Natural killer cell (primary cell): ENCODE results near the gene CEP57L1. TPM values are rescaled to one million over a fixed set of nuclear protein-coding genes. Genes with fewer than 3 reads are reported as not detected.

Experiments used
- ATAC-seq, 3 donors: fragments of 150-1000 bp in 2 of 3; fragments of 200-7000 bp in 1 of 3; cut with Tn5 transposase; 1 replicate in 1 of 3; 2 replicates in 2 of 3; pipeline ENCODE4 v1.10.0; 2021; ENCODE audit warnings: mild to moderate bottlenecking in 2 of 3, moderate library complexity in 2 of 3
- DNase-seq, 2 donors: peaks; one replicate each; pipeline versions ENCODE4 v3.0.0 to v3.0.0-alpha.2; 2013 to 2021; ENCODE audit warnings: mixed read lengths in 1 of 2
- H3K27ac ChIP-seq: one replicate; pipeline ENCODE4 v1.5.1; 2013; ENCODE audit warnings: mild to moderate bottlenecking, low read length
- H3K27me3 ChIP-seq: one replicate; pipeline ENCODE4 v1.6.1; 2013; ENCODE audit warnings: low read length; ENCODE audit not compliant: control insufficient read depth, insufficient read depth
- H3K36me3 ChIP-seq: one replicate; pipeline ENCODE4 v1.6.1; 2013; ENCODE audit warnings: low read length; ENCODE audit not compliant: control insufficient read depth, insufficient read depth
- H3K4me1 ChIP-seq: one replicate; pipeline ENCODE4 v1.6.1; 2013; ENCODE audit warnings: low read length; ENCODE audit not compliant: control insufficient read depth, insufficient read depth
- H3K4me3 ChIP-seq: one replicate; pipeline ENCODE4 v1.5.1; 2013; ENCODE audit warnings: low read length
- H3K9me3 ChIP-seq: one replicate; pipeline ENCODE4 v1.6.1; 2013; ENCODE audit warnings: low read length; ENCODE audit not compliant: control insufficient read depth, insufficient read depth
- H3K27ac Mint-ChIP-seq, 2 donors: one replicate each; pipeline ENCODE4 v1.8.0; 2022; ENCODE audit warnings: mild to moderate bottlenecking in 2 of 2, mixed read lengths in 2 of 2, moderate library complexity in 1 of 2
- H3K27me3 Mint-ChIP-seq, 2 donors: one replicate each; pipeline ENCODE4 v1.8.0; 2022; ENCODE audit warnings: low read depth in 2 of 2, mixed read lengths in 2 of 2
- H3K36me3 Mint-ChIP-seq: one replicate; pipeline ENCODE4 v1.8.0; 2022; ENCODE audit warnings: mixed read lengths
- H3K4me1 Mint-ChIP-seq, 2 donors: one replicate each; pipeline ENCODE4 v1.8.0; 2022; ENCODE audit warnings: mixed read lengths in 2 of 2
- H3K4me3 Mint-ChIP-seq: one replicate; pipeline ENCODE4 v1.8.0; 2022; ENCODE audit warnings: mild to moderate bottlenecking, moderate library complexity, mixed read lengths
- H3K9me3 Mint-ChIP-seq, 2 donors: one replicate each; pipeline ENCODE4 v1.8.0; 2022; ENCODE audit warnings: mixed read lengths in 2 of 2
- WGBS: methylation state at CpG from one replicate; pipeline ENCODE4 v1.1.7; 2013; ENCODE audit warnings: missing lambda C conversion rate; ENCODE audit not compliant: insufficient coverage; 5-methylcytosine and 5-hydroxymethylcytosine counted together
- intact Hi-C: fragments of 100-400 bp; cut with micrococcal nuclease; formaldehyde crosslinking; loops from one replicate; pipeline ENCODE4 v1.14.2; 2022
- total RNA-seq, 4 donors: library from RNA; stranded (reverse); fragments of 120-200 nt in 1 of 4; gene quantifications; one replicate each; pipeline versions ENCODE4 v1.2.3 to v1.2.4, GENCODE V29; 2013 to 2022
- TF ChIP-seq, protein P1 (sequence below): fragments of 200-600 bp; IDR thresholded peaks from one replicate; pipeline ENCODE4 v1.8.0; 2022; ENCODE audit warnings: antibody characterized with exemption

CEP57L1 gene
- total RNA-seq, 3 donors from 2014 or later (not counting 1 experiment from before 2014, with no cell fraction given), result 8.9 to 12.5 (median 9.2) TPM

DNA sequence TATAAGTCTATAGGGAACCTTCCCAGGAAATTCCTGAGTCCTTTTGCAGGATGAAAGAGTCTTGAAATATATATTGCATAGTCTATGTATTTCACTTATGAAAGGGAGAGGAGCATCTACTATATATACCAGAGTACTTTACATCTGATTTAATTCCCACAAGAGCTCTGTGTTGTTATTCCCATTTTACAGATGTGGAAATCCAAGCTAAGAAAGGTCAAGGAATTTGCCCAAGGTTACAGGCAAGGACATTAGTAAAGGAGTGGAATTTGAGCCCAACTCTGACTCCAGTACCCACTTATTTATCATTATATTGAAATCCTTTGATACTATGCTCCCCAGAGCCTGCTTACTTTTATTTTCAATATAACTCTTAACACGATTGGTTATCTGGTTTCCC is 3.2 kb upstream of the CEP57L1 start:
- H3K4me3 ChIP-seq, result no peak overlapping the region
- DNase-seq (no peak), ATAC-seq (no peak)
- intact Hi-C loops, result loop anchor here (10.0 kb wide), 3 partner anchors 353 to 1267 kb away; partner anchors contain the start of genes PPIL6, SCML4, SMPD2 and SNX3
- Mint-ChIP-seq H3K4me3 (peak overlapping the region; percentile 90), H3K27ac (peak overlapping the region; percentile 98 to 99), H3K27me3 (no peaks in the 10 kb centered on the region), H3K4me1 (peaks cover 56 to 72% of the 10 kb centered on the region in 2 donors), H3K36me3 (no peaks in the 10 kb centered on the region), H3K9me3 (no peaks in the 10 kb centered on the region)
- H3K27me3 ChIP-seq, result no peaks in the 10 kb centered on the region
- WGBS, result no CpG with 5 or more reads among the region's 1 CpG
- no peak overlapping the region for H3K27ac ChIP-seq
- H3K4me1 ChIP-seq, result peaks cover 8% of the 10 kb centered on the region
- no peaks in the 10 kb centered on the region for H3K36me3 ChIP-seq
- no peaks in the 10 kb centered on the region for H3K9me3 ChIP-seq
- TF ChIP-seq, protein P1, sequence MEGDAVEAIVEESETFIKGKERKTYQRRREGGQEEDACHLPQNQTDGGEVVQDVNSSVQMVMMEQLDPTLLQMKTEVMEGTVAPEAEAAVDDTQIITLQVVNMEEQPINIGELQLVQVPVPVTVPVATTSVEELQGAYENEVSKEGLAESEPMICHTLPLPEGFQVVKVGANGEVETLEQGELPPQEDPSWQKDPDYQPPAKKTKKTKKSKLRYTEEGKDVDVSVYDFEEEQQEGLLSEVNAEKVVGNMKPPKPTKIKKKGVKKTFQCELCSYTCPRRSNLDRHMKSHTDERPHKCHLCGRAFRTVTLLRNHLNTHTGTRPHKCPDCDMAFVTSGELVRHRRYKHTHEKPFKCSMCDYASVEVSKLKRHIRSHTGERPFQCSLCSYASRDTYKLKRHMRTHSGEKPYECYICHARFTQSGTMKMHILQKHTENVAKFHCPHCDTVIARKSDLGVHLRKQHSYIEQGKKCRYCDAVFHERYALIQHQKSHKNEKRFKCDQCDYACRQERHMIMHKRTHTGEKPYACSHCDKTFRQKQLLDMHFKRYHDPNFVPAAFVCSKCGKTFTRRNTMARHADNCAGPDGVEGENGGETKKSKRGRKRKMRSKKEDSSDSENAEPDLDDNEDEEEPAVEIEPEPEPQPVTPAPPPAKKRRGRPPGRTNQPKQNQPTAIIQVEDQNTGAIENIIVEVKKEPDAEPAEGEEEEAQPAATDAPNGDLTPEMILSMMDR, result no peak

GRCh38 chr6:109093732-109094415 is 1.4 kb upstream of the CEP57L1 start:
- H3K27me3 ChIP-seq, result no peaks in the 10 kb centered on the region
- peak overlapping the region; percentile 64 for H3K4me3 ChIP-seq
- WGBS, result under 1% methylated on average over 17 of the region's 19 CpGs
- peak overlapping the region; percentile 98 for H3K27ac ChIP-seq
- intact Hi-C loops, result loop anchor here (2.0 to 10.0 kb wide), 5 partner anchors 35 to 1269 kb away; partner anchors contain the start of genes PPIL6, SCML4, SMPD2 and SNX3
- DNase-seq (peak in 1 of 2 donors; percentile 43), ATAC-seq (no peak)
- H3K36me3 Mint-ChIP-seq, result no peaks in the 10 kb centered on the region
- no peaks in the 10 kb centered on the region for H3K36me3 ChIP-seq
- TF ChIP-seq, protein P1, result no peak
- H3K4me3 Mint-ChIP-seq, result peak overlapping the region; percentile 86
- H3K4me1 Mint-ChIP-seq, result peaks cover 53 to 64% of the 10 kb centered on the region in 2 donors
- H3K27me3 Mint-ChIP-seq, result no peaks in the 10 kb centered on the region
- no peaks in the 10 kb centered on the region for H3K9me3 Mint-ChIP-seq
- H3K4me1 ChIP-seq, result peaks cover 8% of the 10 kb centered on the region
- H3K9me3 ChIP-seq, result no peaks in the 10 kb centered on the region
- peak overlapping the region; percentile 98 to 99 for H3K27ac Mint-ChIP-seq

- peak within 1 kb of the TSS; percentile 98 for H3K27ac ChIP-seq
- H3K4me1 ChIP-seq, result peaks cover 8% of the 10 kb centered on the region
- peak; percentile 84 to 92 for DNase-seq
- intact Hi-C loops, result loop anchor here (1.0 to 10.0 kb wide), 8 partner anchors 36 to 1270 kb away; partner anchors contain the start of genes ARMC2, CD164, PPIL6 and SCML4
- ATAC-seq, result peak; percentile 69 to 85 (median 70)
- Mint-ChIP-seq H3K27me3 (no peaks in the 10 kb centered on the region), H3K4me3 (peak within 1 kb of the TSS; percentile 94), H3K4me1 (peaks cover 47 to 59% of the 10 kb centered on the region in 2 donors), H3K27ac (peak within 1 kb of the TSS; percentile 98 to 99), H3K9me3 (no peaks in the 10 kb centered on the region), H3K36me3 (no peaks in the 10 kb centered on the region)
- peak within 1 kb of the TSS; percentile 64 for H3K4me3 ChIP-seq
- H3K36me3 ChIP-seq, result no peaks in the 10 kb centered on the region
- no peaks in the 10 kb centered on the region for H3K9me3 ChIP-seq
- WGBS, result under 1% methylated on average over 62 of the region's 62 CpGs
- no peaks in the 10 kb centered on the region for H3K27me3 ChIP-seq
- TF ChIP-seq, protein P1, result no peak
Measured at GRCh38 chr6:109094416-109095035, 781 bp upstream of the CEP57L1 start, which contains the start of gene SESN1. Gene SESN1, minus strand, starts transcription at chr6:109094846. Its CDS starts 773 bp downstream, at chr6:109094073.
